Inflammatory macrophage treated with lipopolysaccharide for 1 hour (primary cell): ENCODE results near the gene YPEL3.
"Not testable (repeated sequence)": the region's sequence is repeated elsewhere in the genome, so short reads cannot be mapped to it uniquely, and the experiment has no call there.

Source experiments
- DNase-seq, 2 donors: peaks; one replicate each; pipeline ENCODE4 v3.0.0-alpha.2; 2020 to 2022

Gene YPEL3, protein sequence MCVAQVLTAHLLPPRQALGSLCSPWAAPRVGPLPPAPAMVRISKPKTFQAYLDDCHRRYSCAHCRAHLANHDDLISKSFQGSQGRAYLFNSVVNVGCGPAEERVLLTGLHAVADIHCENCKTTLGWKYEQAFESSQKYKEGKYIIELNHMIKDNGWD

GRCh38 chr16:30096105-30096861 is at the start of gene YPEL3:
TSS of gene YPEL3 (minus strand) at chr16:30096213. CDS start at chr16:30095482, 731 bp downstream.
- peak; percentile 61 to 70 for DNase-seq

DNA sequence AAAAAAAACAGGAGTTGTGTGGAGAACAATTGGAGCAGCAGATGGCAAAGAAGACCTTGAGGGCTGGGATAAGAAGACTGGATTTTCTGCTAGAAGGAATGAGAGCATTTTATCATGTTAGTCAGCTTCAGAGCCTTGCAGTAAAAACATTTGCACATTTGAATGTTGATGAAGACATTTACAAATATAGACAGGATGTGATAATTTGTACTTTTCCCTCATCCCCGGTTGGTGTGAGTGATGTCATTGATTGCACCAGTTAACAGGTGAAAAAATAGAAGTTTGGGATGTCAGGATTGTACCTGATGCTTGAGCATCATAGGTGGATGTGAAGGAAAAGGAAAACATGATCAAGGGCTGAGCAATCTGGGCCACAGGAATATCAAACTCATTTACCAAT is 49.6 kb upstream of the YPEL3 start:
- no peak for DNase-seq

GRCh38 chr16:30144917-30145316 is 48.9 kb upstream of the YPEL3 start:
- DNase-seq = no peak

DNA sequence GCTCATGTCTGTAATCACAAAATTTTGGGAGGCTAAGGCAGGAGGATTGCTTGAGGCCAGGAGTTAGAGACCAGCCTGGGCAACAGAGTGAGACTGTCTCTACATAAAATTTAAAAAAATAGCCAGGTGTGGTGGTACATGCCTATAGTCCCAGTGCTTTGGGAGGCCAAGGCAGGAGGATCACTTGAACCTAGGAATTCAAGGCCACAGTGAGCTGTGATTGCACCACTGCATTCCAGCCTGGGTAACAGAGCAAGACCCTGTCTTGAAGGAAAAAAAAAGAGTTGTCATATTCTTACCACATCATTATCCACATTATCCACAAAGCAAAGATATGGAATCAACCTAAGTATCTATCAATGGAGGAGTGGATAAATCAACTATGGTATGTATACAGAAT is 48.0 kb upstream of the YPEL3 start:
- DNase-seq = no peak

DNA sequence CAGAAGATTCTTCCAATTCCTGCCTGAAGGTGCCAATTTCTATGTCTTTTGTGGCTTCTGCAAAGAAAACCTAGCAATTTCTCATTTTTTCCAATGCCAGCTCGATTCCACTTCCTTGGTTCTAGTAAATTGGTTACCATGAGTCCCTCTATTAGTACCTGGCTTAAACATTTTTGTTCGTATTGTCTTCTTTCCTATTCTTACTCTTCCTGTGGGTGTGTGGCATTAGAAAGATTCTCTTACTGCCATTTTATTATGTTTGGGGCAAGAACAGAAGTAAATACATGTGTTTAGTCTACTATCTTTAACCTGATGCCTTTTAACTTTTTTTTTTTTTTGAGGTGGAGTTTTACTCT is 47.3 kb upstream of the YPEL3 start:
- DNase-seq = no peak

GRCh38 chr16:30142672-30143346 is 46.8 kb upstream of the YPEL3 start:
- DNase-seq = peak; percentile 56 to 57

- DNase-seq = no peak
Observed at GRCh38 chr16:30141750-30142149, 45.7 kb upstream of the YPEL3 start.

DNA sequence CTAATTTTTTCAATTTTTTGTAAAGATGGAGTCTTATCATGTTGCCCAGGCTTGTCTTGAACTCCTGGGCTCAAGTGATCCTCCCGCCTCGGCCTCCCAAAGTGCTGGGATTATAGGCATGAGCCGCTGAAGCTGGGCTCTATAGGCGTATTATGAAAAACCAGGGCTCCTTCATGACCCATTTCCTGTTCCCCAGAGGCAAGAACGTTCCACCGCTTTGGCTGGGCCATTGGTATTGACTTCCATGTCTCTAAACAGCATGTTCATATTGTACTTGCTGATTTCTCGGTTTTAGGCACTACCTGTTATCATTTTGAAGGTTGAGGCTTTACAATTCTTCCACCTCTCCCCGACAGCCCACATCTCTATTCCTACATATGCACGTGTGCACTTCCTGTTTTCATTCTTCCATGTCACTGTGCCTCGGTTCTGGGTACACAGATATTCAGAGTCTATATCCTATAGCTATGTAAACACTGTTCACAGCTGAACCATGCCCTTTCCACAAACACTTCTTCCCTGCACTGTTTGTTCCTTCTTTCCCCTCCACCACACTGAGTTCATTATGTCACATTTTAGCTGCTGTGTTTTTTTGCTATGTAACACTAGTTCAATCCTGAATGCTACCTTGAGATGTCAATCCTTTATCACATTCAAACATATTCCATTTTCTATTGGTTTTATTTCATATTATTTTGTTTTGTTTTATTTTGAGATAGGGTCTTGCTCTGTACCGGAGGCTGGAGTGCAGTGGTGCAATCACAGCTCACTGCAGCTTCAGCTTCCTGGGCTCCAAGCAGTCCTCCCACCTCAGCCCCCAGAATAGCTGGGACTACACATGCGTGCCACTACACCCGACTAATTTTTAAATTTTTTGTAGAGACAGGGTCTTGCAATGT is 43.8 kb upstream of the YPEL3 start:
- no peak for DNase-seq

- no peak for DNase-seq
Observed at GRCh38 chr16:30137897-30138296, 41.9 kb upstream of the YPEL3 start.

DNA sequence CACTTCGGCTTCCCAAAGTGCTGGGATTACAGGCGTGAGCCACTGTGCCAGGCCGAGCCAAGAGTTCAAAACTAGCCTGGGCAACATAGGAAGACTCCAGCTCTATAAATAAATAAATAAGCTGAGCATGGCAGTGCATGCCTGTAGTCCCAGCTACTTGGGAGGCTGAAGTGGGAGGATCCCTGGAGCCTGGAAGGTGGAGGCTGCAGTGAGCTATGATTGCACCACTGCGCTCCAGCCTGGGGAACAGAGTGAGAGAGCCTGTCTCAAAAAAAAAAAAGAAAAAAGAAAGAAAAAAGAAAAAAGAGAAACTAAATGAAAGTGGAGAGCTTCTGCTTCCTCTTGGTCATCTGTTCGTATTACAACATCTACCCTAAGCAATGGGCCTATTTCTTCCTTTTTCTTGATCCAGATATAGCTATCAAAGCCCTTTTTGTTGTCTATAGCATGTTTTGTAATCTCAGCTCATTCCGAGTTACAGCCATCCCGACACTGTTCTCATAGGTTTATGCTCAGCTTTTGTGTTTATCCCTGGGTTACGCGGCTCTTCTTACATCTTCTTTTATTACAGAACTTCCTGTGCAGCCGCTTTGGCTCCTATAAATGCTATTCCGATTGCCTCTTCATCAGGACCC is 41.1 kb upstream of the YPEL3 start:
- peak; percentile 57 to 71 for DNase-seq

DNA sequence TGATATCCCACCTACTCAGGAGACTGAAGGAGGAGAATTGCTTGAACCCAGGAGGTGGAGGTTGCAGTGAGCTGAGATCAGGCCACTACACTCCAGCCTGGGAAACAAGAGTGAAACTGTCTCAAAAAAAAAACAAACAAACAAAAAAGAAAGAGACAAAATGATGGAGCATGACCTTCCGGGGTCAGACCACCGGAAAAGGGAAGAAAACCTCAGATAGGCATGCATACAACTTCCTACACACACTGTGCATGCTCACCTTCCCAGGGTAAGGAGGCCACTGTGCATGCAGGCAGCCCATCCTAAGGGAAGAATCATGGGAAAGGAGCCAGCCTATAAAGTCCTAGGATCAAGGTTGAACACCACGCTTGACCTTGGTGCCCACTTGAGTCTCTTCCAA is 36.6 kb upstream of the YPEL3 start:
- DNase-seq = no peak

GRCh38 chr16:30131869-30132475 is 36.0 kb upstream of the YPEL3 start:
- DNase-seq = no peak

- no peak for DNase-seq
Observed at GRCh38 chr16:30127993-30128392, 32.0 kb upstream of the YPEL3 start.

DNA sequence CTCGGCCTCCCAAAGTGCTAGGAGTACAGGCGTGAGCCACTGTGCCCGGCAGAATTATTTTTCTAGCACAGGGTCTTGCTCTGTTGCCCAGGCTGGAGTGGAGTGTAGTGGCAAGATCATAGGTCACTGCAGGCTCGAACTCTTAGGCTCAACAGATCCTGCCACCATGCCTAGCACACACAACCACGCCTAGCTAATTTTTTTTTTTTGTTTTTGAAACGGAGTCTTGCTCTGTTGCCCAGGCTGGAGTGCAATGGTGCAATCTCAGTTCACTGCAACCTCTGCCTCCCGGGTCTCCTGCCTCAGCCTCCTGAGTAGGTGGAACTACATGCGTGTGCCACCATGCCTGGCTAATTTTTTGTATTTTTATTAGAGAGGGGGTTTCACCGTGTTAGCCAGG is 29.7 kb upstream of the YPEL3 start:
- not testable (repeated sequence) for DNase-seq

DNA sequence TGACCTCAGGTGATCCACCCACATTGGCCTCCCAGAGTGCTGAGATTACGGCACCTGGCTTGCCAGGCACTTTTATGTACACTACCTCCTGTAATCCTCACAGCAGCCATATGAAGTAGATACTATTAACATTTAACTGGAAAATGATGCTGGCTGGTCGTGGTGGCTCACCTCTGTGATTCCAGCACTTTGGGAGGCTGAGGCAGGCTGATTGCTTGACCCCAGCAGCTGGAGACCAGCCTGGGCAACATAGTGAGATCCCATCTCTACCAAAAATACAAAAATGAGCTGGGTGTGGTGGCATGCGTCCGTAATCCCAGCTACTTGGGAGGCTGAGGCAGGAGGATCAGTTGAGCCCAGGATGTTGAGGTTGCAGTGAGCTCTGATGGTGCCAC is 29.0 kb upstream of the YPEL3 start:
- DNase-seq = no peak

GRCh38 chr16:30122604-30123160 is 26.7 kb upstream of the YPEL3 start:
- no peak for DNase-seq

DNA sequence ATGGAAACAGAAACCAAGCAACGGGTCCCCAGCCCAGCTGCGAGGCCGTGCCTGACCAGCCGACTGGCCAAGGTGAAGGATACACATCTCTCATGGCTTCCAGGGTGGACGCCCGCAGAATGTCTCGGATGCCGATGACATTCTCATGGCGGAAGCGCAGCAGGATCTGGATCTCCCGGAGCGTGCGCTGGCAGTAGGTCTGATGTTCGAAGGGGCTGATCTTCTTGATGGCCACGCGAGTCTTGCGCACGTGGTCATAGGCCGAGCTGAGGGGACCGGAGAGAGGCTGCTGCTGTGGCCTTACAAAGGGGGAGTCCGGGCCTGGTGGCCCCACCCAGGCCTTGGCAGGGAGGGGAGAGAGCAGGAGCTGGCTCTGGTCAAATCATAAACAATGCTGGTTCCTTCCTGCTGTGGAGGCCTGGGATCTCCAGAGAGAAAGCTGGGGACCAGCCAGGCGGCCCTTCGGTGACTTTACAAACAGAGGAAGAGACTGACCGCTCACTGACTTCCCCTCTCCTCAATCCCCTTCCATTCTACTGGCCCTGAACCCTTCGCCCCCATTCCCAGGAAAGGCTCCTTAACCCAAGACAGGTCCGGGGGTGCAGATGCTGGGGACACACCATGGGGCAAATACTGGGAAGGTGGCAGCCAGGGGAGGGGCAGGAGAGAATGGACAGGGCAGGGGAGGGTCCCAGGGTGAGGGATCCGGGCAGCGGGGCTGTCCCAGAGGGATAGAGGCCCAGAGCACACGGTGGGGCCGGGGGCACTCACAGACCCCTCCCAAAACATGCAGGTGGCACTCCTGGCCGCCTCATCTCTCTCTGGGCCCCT is 25.9 kb upstream of the YPEL3 start:
- DNase-seq = peak in 1 of 2 donors; percentile 23

DNA sequence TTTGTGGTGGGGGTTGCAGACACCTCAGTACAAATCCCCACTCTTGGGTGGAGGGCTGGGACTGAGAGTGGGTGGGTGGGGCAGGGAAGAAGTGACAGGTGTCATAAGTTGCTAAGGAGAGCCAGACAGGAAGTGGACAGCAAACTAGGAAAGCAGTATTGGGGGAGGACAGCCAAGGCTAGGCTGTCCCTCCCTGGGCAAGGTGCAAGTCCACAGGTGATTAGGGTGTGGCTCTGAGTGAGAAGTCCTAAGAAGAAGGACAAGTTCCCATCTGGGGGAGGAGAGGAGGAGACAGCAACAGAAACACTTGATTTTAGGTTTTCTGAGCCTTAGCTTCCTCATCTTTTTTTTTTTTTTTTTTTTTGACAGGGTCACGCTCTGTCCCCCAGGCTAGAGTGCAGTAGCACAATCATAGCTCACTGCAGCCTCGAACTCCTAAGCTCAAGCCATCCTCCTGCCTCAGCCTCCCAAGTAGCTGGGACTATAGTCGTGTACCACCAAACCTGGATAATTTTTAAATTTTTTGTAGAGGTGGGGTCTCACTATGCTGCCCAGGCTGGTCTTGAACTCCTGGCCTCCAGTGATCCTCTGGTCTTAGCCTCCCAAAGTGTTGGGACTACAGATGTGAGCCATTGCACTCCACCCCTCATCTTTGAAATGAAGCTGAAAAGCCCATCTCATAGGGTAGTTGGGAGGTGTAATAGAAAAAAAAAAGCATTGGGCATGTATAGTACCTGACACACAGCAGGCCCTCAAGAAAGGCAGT is 24.5 kb upstream of the YPEL3 start:
- no peak for DNase-seq

- DNase-seq = no peak
Observed at GRCh38 chr16:30119428-30119827, 23.4 kb upstream of the YPEL3 start.

- no peak for DNase-seq
Observed at GRCh38 chr16:30117768-30118167, 21.8 kb upstream of the YPEL3 start.
